Dermis microvascular lymphatic vessel endothelial cell (primary cell): ENCODE measurements around the gene ERBB4. TPM values are rescaled to one million over a fixed set of nuclear protein-coding genes. Genes with fewer than 3 reads are reported as not detected.
A peak's percentile ranks its signal among the peaks of the same experiment; 100 is the strongest.

Source experiments
- DNase-seq, 2 donors: peaks; one replicate each; pipeline versions ENCODE4 v3.0.0 to v3.0.0-alpha.2; 2010; ENCODE audit warnings: low read depth in 2 of 2
- total RNA-seq: library from RNA; depleted of rRNA; stranded (reverse); fragments of >200 nt; gene quantifications from 2 replicates; pipeline ENCODE4 v1.2.1, GENCODE V29; 2014

Gene ERBB4
- total RNA-seq, 1 donor from 2014 or later: not detected

DNA sequence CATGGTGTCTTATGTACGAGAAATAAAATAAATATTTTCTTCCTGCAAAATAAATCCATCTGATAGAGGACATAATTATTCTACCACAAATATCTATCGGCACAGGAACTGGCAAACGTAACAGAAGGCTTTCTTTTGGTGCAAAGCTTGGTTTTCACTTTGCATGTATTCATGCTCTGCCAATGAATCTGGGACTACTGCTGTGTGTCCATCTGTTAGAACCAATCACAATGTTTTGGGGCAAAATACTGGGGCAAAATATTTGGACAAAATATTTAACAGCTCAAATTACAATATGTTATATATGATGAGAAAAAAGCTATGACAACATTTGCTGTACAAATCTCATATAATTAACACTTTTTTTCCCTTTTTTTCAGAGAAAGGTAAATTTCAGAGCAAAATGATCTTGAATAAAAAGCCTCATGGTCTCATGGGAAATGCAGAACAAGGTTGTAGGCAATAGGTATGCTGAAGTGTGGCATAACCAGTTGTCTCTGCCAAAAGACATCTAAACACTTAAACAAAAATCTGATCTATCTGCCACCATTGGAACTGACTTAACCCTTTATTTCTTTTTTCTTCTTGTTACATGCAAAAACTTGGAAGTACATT is 1059.0 kb downstream of the ERBB4 start:
- DNase-seq: no peak

DNA sequence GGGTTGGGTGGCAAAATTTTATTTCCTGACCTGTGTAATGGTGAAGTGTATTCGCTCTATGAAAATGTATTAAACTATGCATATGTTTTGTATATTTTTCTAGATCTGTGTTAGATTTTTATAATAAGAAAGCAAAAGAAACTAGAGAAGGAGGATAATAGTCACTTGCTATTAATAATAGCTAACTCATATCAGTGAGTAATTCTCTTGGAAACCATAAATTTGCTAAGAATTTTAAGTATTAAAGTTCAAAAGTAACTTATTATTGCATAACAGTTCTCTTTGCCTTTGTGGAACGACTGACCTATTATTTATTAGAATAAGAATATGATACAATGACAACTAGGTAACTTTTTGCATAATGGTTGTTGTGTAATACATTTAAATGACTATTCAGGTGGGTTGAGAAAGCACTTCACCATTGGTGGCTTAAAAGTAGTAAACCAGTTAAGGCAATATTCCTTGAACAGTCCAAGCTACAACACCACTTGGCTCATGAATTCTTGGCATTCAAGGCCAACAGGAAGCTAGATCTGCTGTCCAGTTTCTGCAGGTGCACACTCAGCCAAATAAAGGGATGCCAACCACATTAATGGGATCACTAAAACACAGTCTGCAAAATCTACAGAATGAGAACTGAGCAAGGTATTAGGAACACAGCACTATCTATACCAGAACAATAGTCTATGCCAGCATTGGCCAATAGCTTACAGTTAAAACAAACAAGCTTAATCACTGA is 1060.9 kb downstream of the ERBB4 start:
- DNase-seq: no peak

DNA sequence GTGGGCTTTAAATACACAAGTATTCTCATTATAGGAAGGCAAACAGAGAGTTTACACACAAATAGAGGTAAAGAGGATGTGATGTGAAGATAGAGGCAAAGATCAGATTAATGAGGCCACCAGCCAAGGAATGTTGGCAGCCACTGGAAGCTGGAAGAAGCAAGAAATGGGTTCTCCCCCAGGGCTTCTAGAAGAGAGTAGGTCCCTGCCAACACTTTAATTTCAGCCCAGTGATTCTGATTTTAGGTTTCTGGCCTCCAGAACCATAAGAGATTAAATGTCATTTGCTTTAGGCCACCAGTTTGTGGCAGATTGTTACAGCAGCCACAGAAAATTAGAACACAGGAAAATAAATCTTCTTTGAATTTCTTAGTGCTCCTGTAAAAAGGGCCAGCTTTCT is 1065.5 kb downstream of the ERBB4 start:
- no peak for DNase-seq

DNA sequence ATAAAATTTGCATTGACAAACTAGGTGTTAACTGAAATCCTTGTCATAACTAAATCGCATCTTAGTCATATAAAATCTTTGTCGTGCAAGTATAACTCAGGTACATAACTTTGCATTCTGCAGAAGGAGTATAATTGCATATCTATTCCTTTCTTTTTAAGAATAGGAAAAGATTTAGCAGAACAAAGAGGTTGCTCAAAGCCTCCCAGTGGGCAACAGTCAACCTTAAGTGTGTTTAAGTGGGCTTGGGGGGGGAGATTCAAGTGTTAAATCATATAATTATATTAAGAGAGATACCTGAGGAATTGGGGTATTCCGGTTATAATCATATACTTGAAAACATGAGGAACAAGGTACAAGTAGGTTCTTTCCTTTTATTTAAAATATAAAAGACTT is 1068.9 kb downstream of the ERBB4 start:
- DNase-seq: no peak

DNA sequence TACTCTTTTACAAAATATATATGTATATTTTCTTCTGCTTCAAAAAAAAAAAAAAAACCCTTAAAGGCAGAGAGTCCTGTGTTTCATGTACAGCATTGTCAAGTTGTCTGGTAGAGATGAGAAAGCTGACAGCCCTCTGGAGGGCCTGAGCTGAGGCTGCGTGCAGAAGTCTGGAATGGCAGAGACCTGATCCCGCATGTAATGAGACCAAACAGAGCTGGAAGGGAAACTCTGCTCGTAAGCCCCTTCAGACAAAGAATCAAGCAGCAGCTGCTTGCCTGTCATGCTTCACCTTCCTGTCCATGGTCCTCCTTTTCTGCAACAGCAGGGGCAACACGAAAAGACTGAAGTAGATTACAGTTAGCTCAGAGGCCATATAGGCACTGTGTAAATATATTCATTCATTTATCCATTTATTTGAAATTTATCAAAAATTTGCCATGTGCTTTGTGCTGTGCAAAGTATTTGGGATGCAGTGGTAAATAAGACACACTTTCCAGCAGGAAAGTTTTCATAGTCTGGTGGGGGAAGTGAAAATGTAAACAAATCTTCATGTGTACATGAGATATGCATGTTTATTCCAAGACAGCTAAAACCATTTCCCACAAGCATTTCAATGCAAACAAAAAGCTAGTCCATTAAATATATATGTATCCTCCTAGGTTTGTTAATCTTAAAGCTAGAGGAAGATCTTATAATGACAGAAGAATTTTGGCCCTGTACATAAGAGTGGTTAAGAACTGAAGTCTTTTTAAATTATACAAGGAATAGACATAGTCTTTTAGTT is 1069.5 kb downstream of the ERBB4 start:
- DNase-seq: no peak

DNA sequence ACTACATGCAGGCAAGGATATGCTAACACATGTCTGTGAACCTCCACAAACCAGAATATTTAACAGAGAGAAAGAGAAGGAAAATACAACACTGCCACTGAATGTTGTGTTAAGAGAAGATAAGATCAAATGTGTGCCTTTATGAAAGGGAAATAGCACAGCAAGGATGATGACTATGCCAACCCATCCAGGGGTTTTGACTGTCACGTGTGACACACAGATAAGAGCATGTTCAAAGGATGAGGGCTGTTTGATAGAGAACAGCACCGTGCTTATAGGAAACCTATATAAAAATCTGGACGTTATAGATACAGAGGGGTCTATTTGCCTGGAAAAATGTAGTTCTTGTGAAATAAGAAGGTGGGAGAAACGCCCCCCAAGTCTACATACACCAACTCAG is 1070.4 kb downstream of the ERBB4 start:
- DNase-seq: no peak

DNA sequence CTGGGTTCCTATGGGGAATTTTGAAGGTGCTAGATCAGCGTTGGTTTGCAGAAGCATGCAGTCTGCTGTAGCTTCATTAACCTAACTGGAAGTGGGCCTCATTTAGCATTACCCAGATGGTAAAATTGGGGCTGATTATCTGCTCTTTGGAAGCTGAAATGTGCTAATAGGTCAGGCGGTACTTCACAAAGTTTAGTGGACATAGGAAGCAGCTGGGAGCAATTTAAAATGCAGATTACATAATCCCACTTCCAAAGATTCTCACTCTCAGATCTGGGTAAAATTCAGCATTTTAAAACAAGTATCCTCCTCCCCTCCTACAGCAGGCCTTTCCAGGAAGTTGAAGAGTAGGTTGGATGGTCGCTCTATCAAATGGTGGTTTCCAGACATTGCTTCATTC is 1075.2 kb downstream of the ERBB4 start:
- no peak for DNase-seq

DNA sequence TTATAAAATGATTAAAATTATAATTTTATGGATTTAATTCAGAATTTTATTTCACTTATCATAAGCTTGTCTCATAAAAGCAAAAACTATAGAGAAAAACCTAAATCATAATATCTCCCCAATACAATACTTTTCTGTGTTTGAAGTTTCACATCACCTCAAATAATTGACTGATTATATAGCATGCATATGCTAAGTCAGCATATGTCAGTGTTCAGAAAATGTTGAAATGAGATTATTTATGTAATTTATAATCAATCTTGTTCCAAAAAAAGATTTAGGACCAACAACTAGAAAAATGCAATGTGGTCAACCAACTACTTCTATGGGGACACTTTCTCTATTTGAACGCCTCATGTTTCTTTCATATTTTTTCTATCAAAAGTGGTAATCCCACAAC is 1079.6 kb downstream of the ERBB4 start:
- no peak for DNase-seq

DNA sequence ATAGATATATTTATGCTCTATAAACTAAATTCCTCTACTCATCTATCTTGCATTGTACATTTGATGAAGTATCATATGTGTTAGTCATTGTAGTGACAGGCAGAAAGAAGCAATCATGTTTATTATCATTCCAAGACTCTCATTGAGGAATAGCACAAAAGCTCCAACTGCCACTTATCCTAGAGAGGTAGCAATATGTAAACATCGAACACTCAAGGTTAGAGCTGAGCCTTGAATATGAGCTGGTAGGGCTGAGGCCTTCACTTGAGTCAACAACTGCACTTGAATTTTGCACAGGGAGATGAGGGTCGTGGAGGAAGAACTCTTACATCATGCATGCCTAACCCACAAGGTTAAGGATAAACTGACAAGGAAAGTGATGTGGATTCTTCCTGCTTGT is 1081.3 kb downstream of the ERBB4 start:
- DNase-seq: no peak

DNA sequence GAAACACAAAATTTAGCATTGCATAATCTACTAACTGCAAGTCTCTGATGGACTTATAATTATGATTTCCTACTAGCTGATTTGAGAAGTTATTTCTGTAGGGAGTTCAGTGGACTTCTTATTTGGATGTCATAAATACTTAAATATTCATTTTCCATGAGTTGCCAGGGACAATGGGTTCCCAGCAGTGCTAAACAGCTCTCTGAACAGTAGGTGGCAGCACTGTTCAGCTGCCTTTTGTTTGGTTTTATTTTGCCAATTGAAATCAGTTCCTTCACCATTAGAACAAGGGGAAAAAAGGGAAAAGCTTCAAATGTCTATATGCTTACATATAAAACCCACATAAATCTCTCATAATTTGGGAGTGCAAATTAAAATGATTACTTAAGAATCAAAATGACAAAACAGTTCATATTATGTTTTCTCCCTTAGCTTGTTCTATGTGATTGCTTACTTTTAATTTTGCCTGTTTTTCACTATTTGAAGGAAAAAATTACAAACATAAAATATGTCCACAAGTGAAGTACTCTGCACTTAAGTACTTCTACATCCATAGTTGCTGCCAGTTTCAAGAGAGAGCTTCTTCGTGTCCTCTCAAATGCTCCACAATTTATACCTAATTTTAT is 1083.3 kb downstream of the ERBB4 start:
- peak; percentile 26 to 44 for DNase-seq

DNA sequence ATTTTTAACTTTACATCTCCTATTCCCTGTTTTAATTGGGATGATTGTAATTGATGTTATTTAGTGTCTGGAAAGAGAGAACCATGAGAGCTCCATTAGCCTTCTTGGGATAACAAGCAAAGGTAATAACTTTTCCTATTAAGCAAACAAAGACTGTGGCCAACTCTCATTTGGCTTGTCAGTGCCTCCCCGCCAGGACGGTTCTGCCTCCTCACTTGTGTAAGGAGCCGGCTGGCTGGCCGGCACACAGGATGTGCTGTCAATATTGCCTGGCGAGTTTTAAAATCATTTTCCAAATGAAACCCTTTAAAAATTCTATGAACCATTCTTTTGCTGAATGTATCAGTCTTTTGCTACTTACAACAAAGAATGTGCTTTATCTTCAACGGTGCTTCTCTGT is 1083.9 kb downstream of the ERBB4 start:
- no peak for DNase-seq

DNA sequence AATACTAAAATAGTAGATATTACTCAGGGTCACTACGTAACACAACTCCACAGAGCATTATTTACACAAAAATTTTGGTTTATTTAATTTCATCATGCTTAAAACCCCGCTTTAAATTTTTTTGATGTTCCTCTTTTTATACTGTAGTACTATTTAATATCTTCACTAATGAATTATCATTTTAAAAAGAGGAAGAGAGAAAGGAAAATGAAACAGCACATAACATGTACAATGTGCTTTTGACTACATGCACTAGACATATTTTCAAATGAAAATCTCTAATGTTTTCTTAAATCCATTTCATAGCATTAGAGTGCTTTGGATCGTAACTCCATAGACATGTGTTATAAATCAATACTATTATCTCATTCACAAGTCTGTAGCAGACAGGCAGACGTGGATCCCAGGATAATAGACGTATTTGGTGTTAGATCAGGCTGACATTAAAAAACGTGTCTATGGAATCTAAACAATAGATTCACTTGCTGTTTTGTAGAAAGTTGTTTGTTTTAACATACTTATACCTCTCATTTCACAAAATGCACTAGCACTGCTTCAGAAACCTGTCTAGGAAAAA is 1085.2 kb downstream of the ERBB4 start:
- no peak for DNase-seq

DNA sequence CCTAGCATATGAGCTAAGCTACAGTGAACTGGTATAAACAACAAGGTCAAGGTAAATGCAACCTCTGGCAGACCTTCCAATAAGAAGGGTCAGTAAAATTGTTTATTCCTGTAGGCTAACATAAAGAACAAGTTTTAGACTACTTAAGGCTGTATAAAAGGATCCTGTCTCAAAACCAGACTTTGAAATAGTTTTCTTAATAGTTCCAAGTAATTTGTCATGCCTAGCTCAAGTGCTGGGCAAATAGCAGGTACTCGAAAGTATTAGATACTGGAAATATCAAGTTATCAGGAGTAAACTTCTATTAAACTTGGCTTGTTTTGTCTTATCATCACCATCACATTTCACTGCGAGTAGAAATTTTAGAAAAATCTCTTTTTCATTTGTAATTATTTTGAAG is 1087.0 kb downstream of the ERBB4 start:
- no peak for DNase-seq

DNA sequence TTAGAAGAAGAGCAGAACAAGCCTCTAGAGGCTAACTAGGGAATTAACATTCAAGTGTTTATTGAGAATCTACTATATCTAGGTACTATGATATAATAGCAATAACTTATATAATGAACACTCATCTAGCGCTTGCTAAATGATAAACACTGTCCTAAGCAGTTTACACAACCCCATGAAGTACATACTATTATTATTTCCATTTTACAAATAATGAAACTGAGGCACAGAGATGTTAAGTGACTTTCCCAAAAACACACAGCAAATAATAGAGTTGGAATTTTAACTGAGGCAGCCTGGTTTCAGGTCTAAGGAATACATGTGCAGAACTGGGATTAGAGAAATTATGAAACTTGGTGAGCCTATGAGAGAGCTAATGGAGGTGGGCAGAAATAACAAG is 1088.8 kb downstream of the ERBB4 start:
- DNase-seq: no peak

DNA sequence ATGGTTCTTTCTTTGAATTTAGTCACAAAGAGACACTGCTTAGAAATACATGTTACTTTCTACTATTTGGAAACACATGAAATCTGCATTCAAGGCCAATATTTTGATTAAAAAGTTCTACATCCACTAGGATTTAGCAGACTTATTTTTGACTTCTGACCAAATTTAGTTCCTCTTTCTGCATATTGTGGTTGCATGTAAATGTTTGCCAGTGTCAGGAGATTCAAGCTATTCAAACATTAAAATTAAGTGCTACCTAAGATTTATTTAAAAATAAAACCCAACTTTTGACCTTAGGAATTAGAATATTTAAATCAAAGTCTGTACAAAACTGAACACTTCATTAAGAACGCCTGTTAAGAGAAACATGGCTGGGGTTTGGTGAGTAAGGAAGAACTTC is 1091.1 kb downstream of the ERBB4 start:
- no peak for DNase-seq

DNA sequence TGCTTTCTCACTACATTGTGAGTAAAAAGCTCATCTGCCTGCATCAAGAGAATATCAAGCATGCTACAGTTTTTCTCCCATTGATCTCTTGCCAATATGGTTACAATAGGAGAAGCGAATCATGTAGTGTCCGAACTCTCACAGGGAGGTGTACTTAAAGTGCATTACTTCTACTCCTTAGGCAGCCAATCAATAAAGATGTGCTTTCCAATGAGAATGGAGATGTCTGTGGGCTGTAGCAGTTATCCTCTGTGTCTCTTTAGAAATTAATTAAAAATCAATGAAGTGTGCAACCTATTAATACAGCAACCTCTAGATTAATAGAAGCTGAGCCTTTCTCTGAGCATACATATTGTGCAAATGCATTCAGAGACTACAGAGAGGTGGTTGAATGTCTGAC is 1098.5 kb downstream of the ERBB4 start:
- DNase-seq: no peak

DNA sequence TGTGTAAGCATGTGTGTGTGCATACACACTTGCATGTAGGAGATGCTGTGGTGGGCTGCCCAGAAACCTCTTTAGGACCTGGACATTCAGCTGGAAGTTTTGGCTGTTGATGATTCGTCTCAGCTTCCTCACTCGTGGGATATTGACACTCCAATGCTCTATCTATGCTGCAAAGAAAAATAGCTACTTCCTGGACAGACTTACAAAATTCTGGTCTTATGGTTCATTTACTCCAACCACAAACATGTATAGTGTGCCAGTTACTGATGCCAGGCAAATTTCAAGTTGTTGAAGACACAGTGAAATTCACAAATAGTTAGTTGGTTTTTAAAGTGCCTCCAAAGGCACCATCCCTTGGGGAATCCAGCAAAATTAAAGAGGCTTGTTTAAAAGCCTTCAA is 1099.6 kb downstream of the ERBB4 start:
- DNase-seq: no peak

DNA sequence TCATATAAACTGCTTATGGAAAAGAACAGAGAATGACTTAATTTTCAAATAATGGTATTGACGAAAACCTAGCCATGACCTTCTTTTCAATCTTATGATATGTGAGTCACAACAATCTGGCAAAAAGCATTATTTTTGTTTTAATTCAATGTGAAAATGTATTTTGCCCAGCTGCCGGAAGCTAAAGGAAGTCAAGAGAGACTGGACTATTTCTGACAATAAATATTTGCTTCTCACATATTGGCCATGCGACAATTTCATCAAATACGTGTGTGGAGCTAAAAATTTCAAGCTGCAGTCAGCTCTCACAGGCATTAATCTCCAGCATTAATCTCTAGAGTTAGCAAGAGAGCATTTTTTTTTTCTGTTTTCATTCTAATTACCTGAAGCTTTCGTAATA is 1101.2 kb downstream of the ERBB4 start:
- DNase-seq: peak; percentile 26 to 36

DNA sequence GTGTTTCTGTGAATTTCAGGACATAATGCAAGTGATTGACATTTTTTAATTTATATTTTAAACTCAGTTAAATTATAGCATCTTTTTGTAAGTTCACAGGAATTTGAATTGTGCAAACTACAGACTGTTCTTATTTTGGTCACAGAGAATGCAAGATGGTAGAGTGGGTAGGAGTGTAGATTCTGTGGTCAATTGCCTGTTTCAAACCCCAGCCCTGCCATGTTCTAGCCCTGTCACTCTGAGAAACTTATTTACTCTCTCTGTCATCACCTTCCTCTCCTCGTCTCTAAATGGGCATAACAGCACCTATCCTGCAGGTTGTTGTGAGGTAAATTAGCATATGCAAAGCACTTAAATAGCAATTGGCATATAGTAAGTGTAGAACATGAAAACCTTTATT is 1102.4 kb downstream of the ERBB4 start:
- DNase-seq: no peak

DNA sequence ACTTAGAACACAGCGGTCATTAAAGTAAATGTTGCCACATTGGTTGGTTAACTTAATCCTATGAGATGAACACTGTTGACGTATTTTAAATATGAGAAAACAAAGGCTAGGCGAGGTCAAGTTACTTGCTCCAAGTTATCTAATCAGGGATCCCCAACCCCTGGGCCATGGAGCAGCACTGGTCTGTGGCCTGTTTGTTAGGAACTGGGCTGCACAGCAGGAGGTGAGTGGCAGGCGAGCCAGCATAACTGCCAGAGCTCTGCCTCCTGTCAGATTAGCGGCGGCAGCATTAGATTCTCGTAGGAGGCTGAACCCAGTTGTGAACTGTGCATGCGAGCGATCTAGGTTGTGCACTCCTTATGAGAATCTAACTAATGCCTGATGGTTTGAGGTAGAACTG is 1103.3 kb downstream of the ERBB4 start:
- no peak for DNase-seq

DNA sequence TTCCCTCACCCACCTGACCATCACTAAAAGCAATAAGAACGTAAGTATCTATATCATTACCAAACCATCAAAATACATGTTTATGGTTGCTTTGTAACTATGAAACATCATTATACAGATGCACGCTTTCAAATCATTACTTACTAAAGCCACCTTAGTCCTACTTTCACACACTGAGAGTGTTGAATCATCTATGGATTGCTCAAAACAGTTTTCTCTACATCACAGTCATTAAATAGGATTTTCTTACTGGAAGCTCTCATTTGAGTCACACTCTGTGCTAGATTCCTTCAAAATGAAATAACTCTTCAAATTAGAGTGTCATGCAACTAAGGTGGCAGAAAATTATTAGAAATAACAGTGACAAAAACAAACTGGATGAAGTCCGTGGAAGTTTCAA is 1103.8 kb downstream of the ERBB4 start:
- DNase-seq: no peak
